OCI-LY3 (cell line): ENCODE results near the gene CXCR1.

ENCODE experiments used
- EZH2phosphoT487 ChIP-seq: fragments of 200-600 bp; shearing (Covaris generic); IDR thresholded peaks from 2 replicates; pipeline ENCODE4 v1.6.1; 2018; ENCODE audit warnings: antibody characterized with exemption, mixed run types, low read depth
- TF ChIP-seq, protein P1 (sequence below): fragments of 200-600, 300-600 bp; sonication (generic); IDR thresholded peaks from 2 replicates; pipeline ENCODE4 v1.5.1; 2014; ENCODE audit warnings: antibody characterized with exemption, low read length, low read depth

DNA sequence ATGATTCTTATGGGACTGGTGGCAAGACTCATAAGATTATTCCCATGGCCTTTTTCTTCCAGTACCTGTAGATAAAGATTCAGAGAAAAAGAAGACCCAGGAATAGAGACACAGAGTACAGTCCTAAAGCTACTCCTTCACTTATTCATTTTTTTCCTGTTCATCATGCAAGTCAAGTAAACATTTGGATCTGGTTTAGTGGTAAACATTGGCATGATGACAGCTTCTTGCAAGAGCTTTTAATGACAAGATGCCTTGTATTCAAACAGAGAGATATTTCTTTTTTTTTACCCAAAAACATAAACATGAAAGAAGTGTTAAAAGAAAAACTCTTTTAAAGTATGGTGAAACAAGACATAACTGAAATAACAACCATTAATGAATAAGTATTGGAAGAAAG is 20.7 kb downstream of the CXCR1 start:
- TF ChIP-seq, protein P1, sequence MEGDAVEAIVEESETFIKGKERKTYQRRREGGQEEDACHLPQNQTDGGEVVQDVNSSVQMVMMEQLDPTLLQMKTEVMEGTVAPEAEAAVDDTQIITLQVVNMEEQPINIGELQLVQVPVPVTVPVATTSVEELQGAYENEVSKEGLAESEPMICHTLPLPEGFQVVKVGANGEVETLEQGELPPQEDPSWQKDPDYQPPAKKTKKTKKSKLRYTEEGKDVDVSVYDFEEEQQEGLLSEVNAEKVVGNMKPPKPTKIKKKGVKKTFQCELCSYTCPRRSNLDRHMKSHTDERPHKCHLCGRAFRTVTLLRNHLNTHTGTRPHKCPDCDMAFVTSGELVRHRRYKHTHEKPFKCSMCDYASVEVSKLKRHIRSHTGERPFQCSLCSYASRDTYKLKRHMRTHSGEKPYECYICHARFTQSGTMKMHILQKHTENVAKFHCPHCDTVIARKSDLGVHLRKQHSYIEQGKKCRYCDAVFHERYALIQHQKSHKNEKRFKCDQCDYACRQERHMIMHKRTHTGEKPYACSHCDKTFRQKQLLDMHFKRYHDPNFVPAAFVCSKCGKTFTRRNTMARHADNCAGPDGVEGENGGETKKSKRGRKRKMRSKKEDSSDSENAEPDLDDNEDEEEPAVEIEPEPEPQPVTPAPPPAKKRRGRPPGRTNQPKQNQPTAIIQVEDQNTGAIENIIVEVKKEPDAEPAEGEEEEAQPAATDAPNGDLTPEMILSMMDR: no peak
- TF ChIP-seq EZH2phosphoT487: no peak
